PC-3 (cell line): Measurements from ENCODE around the gene CRYBG2. TPM values are rescaled to one million over a fixed set of nuclear protein-coding genes. Genes with fewer than 3 reads are reported as not detected.

Source experiments
- ATAC-seq: fragments of 200-7000 bp; cut with Tn5 transposase; 2 replicates; pipeline ENCODE4 v1.9.1; 2020; ENCODE audit warnings: mild to moderate bottlenecking, moderate library complexity
- BruUV-seq: library from RNA; stranded (reverse); fragments of 400-500 nt; replicated peaks from 2 replicates; lab custom pipeline; 2021; lab: Mats Ljungman, UMichigan
- CTCF ChIA-PET: fragments of 300-600 bp; sonication (Branson Sonifier 250); formaldehyde crosslinking; loops from one replicate; lab custom pipeline; 2022; ENCODE audit warnings: antibody characterized with exemption; lab: Charles Lee
- POLR2A ChIA-PET: fragments of 300-600 bp; sonication (Branson Sonifier 250); formaldehyde crosslinking; loops from one replicate; lab custom pipeline; 2022; ENCODE audit warnings: antibody characterized with exemption; ENCODE audit not compliant: unreplicated experiment; lab: Charles Lee
- DNase-seq: peaks from one replicate; pipeline ENCODE4 v3.0.0-alpha.2; 2015
- H2AFZ ChIP-seq: fragments of 300-600 bp; sonication (generic); 2 replicates; pipeline ENCODE4 v1.6.0; 2016; ENCODE audit warnings: antibody characterized with exemption, low read length
- H3F3A ChIP-seq: fragments of 300-600 bp; sonication (generic); one replicate; pipeline ENCODE4 v1.6.0; 2017; ENCODE audit warnings: antibody characterized with exemption, low read length, control low read depth, mild to moderate bottlenecking; ENCODE audit not compliant: unreplicated experiment
- H3K27ac ChIP-seq: fragments of 300-600 bp; sonication (generic); 2 replicates; pipeline ENCODE4 v1.5.1; 2016; ENCODE audit warnings: mild to moderate bottlenecking, low read length
- H3K27me3 ChIP-seq: fragments of 300-600 bp; sonication (generic); 2 replicates; pipeline ENCODE4 v1.6.1; 2016; ENCODE audit warnings: low read length, mixed read lengths
- H3K36me3 ChIP-seq: fragments of 300-600 bp; sonication (generic); 2 replicates; pipeline ENCODE4 v1.6.1; 2016; ENCODE audit warnings: low read depth, mixed run types, low read length, mixed read lengths
- H3K4me1 ChIP-seq: fragments of 300-600 bp; sonication (generic); 2 replicates; pipeline ENCODE4 v1.5.1; 2016; ENCODE audit warnings: low read length; ENCODE audit not compliant: insufficient read depth
- H3K4me2 ChIP-seq: fragments of 300-600 bp; sonication (generic); 2 replicates; pipeline ENCODE4 v1.6.0; 2016; ENCODE audit warnings: low read length
- H3K4me3 ChIP-seq: fragments of 300-600 bp; sonication (generic); 2 replicates; pipeline ENCODE4 v1.5.1; 2016; ENCODE audit warnings: mild to moderate bottlenecking, low read length, mixed read lengths
- H3K79me2 ChIP-seq: fragments of 300-600 bp; sonication (generic); 2 replicates; pipeline ENCODE4 v1.6.1; 2017; ENCODE audit warnings: low read length, mixed read lengths
- H3K9ac ChIP-seq: fragments of 300-600 bp; sonication (generic); 2 replicates; pipeline ENCODE4 v1.6.0; 2016; ENCODE audit warnings: mild to moderate bottlenecking, low read length
- H3K9me2 ChIP-seq: fragments of 300-600 bp; sonication (generic); replicated peaks from 2 replicates; pipeline ENCODE4 v1.6.1; 2016; ENCODE audit warnings: mixed run types, low read length, mixed read lengths
- H3K9me3 ChIP-seq: fragments of 300-600 bp; sonication (generic); 2 replicates; pipeline ENCODE4 v1.6.1; 2016; ENCODE audit warnings: low read length, mixed read lengths
- H4K20me1 ChIP-seq: fragments of 300-600 bp; sonication (generic); 2 replicates; pipeline ENCODE4 v1.6.1; 2016; ENCODE audit warnings: low read length, mixed read lengths
- CTCF ChIP-seq: fragments of 300-600 bp; sonication (generic); conservative IDR thresholded peaks from 2 replicates; pipeline ENCODE4 v1.5.1; 2017; ENCODE audit warnings: antibody characterized with exemption, low read depth, mild to moderate bottlenecking, low read length
- EZH2 ChIP-seq: fragments of 300-600 bp; sonication (generic); IDR thresholded peaks from one replicate; pipeline ENCODE4 v1.6.1; 2017; ENCODE audit warnings: antibody characterized with exemption, mild to moderate bottlenecking, low read length; ENCODE audit not compliant: unreplicated experiment
- EZH2phosphoT487 ChIP-seq: fragments of 300-600 bp; sonication (generic); IDR thresholded peaks from 2 replicates; pipeline ENCODE4 v1.6.1; 2018; ENCODE audit warnings: mild to moderate bottlenecking, antibody characterized with exemption, low read length, borderline replicate concordance
- intact Hi-C: fragments of 100-400 bp; cut with micrococcal nuclease; formaldehyde crosslinking; loops from 2 replicates; pipeline ENCODE4 v1.9.0; 2023
- total RNA-seq: library from RNA; depleted of rRNA; stranded (reverse); fragments of >200 nt; gene quantifications from 2 replicates; pipeline ENCODE4 v1.2.3, GENCODE V29; 2014

The CRYBG2 gene
- total RNA-seq, 1 experiment from 2014 or later = 15.3 TPM

GRCh38 chr1:26297057-26297790, 56.7 kb downstream of the CRYBG2 start:
- Histone ChIP-seq H3K36me3 (no peaks in the 10 kb centered on the region), H3K4me3 (no peak overlapping the region), H4K20me1 (no peaks in the 10 kb centered on the region), H3K79me2 (peaks cover 6% of the 10 kb centered on the region; the same call in 1 of the 2 replicates), H3K27me3 (no peaks in the 10 kb centered on the region), H3K27ac (no peak overlapping the region; the same call in 1 of the 2 replicates), H3K9ac (no peak overlapping the region), H2AFZ (no peak overlapping the region), H3K9me3 (no peaks in the 10 kb centered on the region), H3F3A (no peaks in the 10 kb centered on the region), H3K9me2 (no peaks in the 10 kb centered on the region), H3K4me2 (no peak overlapping the region), H3K4me1 (peaks cover 7% of the 10 kb centered on the region; the same call in 1 of the 2 replicates)
- no peak for DNase-seq
- POLR2A ChIA-PET = no interaction called here
- TF ChIP-seq EZH2 (no peak), EZH2phosphoT487 (no peak), CTCF (no peak)
- intact Hi-C loops = no loop called here
- ATAC-seq = no peak
- no TSS peak for BruUV-seq
- CTCF ChIA-PET = no interaction called here

GRCh38 chr1:26296340-26297056, 57.4 kb downstream of the CRYBG2 start:
- 0 out of 2 replicates have a peak, but pooled peaks cover 2% of the 10 kb centered on the region for H3K79me2 ChIP-seq
- H3K36me3 ChIP-seq = no peaks in the 10 kb centered on the region
- H3K9me2 ChIP-seq = no peaks in the 10 kb centered on the region
- no peak overlapping the region for H3K9ac ChIP-seq
- no peaks in the 10 kb centered on the region for H3K9me3 ChIP-seq
- H3K4me1 ChIP-seq = peaks cover 7% of the 10 kb centered on the region; the same call in 1 of the 2 replicates
- no peaks in the 10 kb centered on the region for H4K20me1 ChIP-seq
- H3K4me2 ChIP-seq = no peak overlapping the region
- TF ChIP-seq CTCF (no peak), EZH2phosphoT487 (no peak), EZH2 (no peak)
- no TSS peak for BruUV-seq
- H3K4me3 ChIP-seq = no peak overlapping the region
- ChIA-PET POLR2A (no interaction called here), CTCF (no interaction called here)
- intact Hi-C loops = no loop called here
- H3F3A ChIP-seq = no peaks in the 10 kb centered on the region
- no peaks in the 10 kb centered on the region for H3K27me3 ChIP-seq
- no peak overlapping the region for H3K27ac ChIP-seq
- H2AFZ ChIP-seq = no peak overlapping the region
- DNase-seq = no peak
- ATAC-seq = no peak
